Measurements from ENCODE around the gene MLXIP. TPM values are rescaled to one million over a fixed set of nuclear protein-coding genes. Genes with fewer than 3 reads are reported as not detected.

The MLXIP gene
- polyA plus RNA-seq, 1 donor from 2014 or later = 9.2 TPM

DNA sequence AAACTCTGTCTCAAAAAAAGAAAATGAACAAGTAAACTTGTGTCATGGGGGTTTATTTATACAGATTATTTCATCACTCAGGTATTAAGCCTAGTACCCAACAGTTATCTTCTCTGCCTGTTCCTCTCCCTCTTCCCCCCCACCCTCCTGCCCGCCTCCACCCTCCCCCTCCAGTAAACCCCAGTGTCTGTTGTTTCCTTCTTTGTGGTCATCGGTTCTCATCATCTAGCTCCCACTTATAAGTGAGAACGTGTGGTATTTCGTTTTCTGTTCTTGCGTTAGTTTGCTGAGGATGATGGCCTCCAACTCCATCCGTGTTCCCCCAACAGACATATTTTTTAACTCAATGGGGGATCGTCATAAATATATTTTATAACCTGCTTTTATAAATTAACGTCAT lies 83.1 kb downstream of the MLXIP start:
- no peak for TF ChIP-seq REST (IDR thresholded peaks at IDR 0.05; ENCODE audit: borderline replicate concordance)
- TF ChIP-seq CTCF (IDR thresholded peaks at IDR 0.05; ENCODE audit: poor library complexity, severe bottlenecking) = no peak
- Histone ChIP-seq H3K9me3 (ENCODE audit: low read length) (no peaks in the 10 kb centered on the region), H3K9me2 (ENCODE audit: insufficient read depth, low read length) (no peaks in the 10 kb centered on the region)

DNA sequence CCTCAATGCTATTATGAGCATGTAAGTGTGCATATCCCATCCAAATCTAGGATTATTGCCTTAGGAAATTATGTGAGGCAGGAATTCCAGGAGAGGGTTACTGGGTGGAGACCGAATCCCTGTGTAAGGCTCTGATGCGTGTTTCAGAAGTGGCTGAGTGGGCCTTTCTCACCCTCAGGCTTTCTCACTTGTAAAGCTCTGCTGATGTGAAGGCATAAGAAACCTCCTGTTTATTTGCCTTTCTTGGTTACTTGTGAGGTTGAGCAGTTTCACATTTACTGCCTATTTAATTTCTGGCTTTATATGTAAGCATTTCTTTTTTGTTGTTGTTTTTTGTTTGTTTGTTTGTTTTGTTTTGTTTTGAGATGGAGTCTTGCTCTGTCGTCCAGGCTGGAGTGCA lies 84.4 kb downstream of the MLXIP start:
- TF ChIP-seq CTCF (IDR thresholded peaks at IDR 0.05; ENCODE audit: poor library complexity, severe bottlenecking) = no peak
- no peak for TF ChIP-seq SMC3 (conservative IDR thresholded peaks at IDR 0.05; ENCODE audit: poor library complexity)
- TF ChIP-seq MXI1 (conservative IDR thresholded peaks at IDR 0.05; ENCODE audit: poor library complexity, severe bottlenecking) = no peak
- no peak for TF ChIP-seq EP300 (conservative IDR thresholded peaks at IDR 0.05; ENCODE audit: poor library complexity, severe bottlenecking)
- TF ChIP-seq TAF1 (IDR thresholded peaks at IDR 0.05; ENCODE audit: low read depth) = no peak
- no peak for TF ChIP-seq REST (IDR thresholded peaks at IDR 0.05; ENCODE audit: borderline replicate concordance)
- TF ChIP-seq EZH2 (IDR thresholded peaks at IDR 0.05; ENCODE audit: borderline replicate concordance, insufficient read depth, low read length, poor library complexity, severe bottlenecking) = no peak
- TF ChIP-seq RAD21 (conservative IDR thresholded peaks at IDR 0.05) = no peak
- TF ChIP-seq POLR2AphosphoS5 (IDR thresholded peaks at IDR 0.05) = no peak
- H3K9ac ChIP-seq (ENCODE audit: low read length) = no peak overlapping the region
- H3K4me3 ChIP-seq (ENCODE audit: low read length) = no peak overlapping the region
- no peak overlapping the region for H3K27ac ChIP-seq (ENCODE audit: low read length)
- H3F3A ChIP-seq (ENCODE audit: insufficient read depth, low read length, poor library complexity, severe bottlenecking) = no peaks in the 10 kb centered on the region
- no peaks in the 10 kb centered on the region for H3K79me2 ChIP-seq (replicated peaks; ENCODE audit: insufficient read depth, low read length)
- no peak overlapping the region for H2AFZ ChIP-seq (ENCODE audit: low read depth, low read length)
- no peaks in the 10 kb centered on the region for H3K27me3 ChIP-seq (ENCODE audit: insufficient read depth, low read depth, low read length)
- no peaks in the 10 kb centered on the region for H3K9me2 ChIP-seq (ENCODE audit: insufficient read depth, low read length)
- no peaks in the 10 kb centered on the region for H4K20me1 ChIP-seq (ENCODE audit: insufficient read depth)
- no peak overlapping the region for H3K4me2 ChIP-seq (ENCODE audit: low read length)
- H3K36me3 ChIP-seq (ENCODE audit: insufficient read depth, low read length) = no peaks in the 10 kb centered on the region
- no peaks in the 10 kb centered on the region for H3K9me3 ChIP-seq (ENCODE audit: low read length)

More for the DNA sequence above, 83.1 kb downstream of the MLXIP start:
- H3F3A ChIP-seq (ENCODE audit: insufficient read depth, low read length, poor library complexity, severe bottlenecking) = no peaks in the 10 kb centered on the region
- no peak overlapping the region for H3K4me2 ChIP-seq (ENCODE audit: low read length)
- no peaks in the 10 kb centered on the region for H3K79me2 ChIP-seq (replicated peaks; ENCODE audit: insufficient read depth, low read length)
- H3K27me3 ChIP-seq (ENCODE audit: insufficient read depth, low read depth, low read length) = no peaks in the 10 kb centered on the region
- no peaks in the 10 kb centered on the region for H3K36me3 ChIP-seq (ENCODE audit: insufficient read depth, low read length)
- H3K4me3 ChIP-seq (ENCODE audit: low read length) = no peak overlapping the region
- no peak overlapping the region for H3K9ac ChIP-seq (ENCODE audit: low read length)
- no peaks in the 10 kb centered on the region for H4K20me1 ChIP-seq (ENCODE audit: insufficient read depth)
- H2AFZ ChIP-seq (ENCODE audit: low read depth, low read length) = no peak overlapping the region
- H3K27ac ChIP-seq (ENCODE audit: low read length) = no peak overlapping the region

Data from neural cell (in vitro differentiated cells).